HEK293 (cell line): Measurements from ENCODE around the gene IRX6.

Source experiments
- CTCF ChIA-PET: fragments of 350-600 bp; formaldehyde crosslinking; extraction: SDS; loops from one replicate; lab custom pipeline; 2021; ENCODE audit warnings: antibody characterized with exemption; lab: Yijun Ruan, JAX
- POLR2A ChIA-PET: fragments of 300-600 bp; formaldehyde crosslinking; extraction: SDS; loops from one replicate; lab custom pipeline; 2020; ENCODE audit warnings: antibody characterized with exemption, inconsistent platforms; lab: Yijun Ruan, JAX
- H3K27ac ChIP-seq: fragments of 200-500 bp; sonication (Bioruptor generic); 2 replicates; pipeline ENCODE4 v1.5.1; 2014; ENCODE audit warnings: low read depth, low read length, control low read depth, inconsistent platforms; ENCODE audit errors: extremely low read depth
- H3K36me3 ChIP-seq, 2 experiments: fragments of 200-500 bp in 1 of 2; sonication (Bioruptor generic) in 1 of 2; 1 replicate in 1 of 2; 2 replicates in 1 of 2; pipeline ENCODE4 v1.5.1; 2014 to 2017; ENCODE audit warnings: inconsistent platforms in 2 of 2, low read length in 2 of 2; ENCODE audit not compliant: control insufficient read depth in 2 of 2, insufficient read depth in 1 of 2
- H3K4me1 ChIP-seq: fragments of 200-500 bp; sonication (Bioruptor generic); 2 replicates; pipeline ENCODE4 v1.5.1; 2014; ENCODE audit warnings: mild to moderate bottlenecking, low read length, inconsistent platforms; ENCODE audit not compliant: control insufficient read depth, insufficient read depth
- H3K4me3 ChIP-seq: 2 replicates; pipeline ENCODE4 v1.5.1; 2011; ENCODE audit warnings: low read depth, mild to moderate bottlenecking, control low read depth, low read length, moderate library complexity
- H3K9me3 ChIP-seq: fragments of 200-500 bp; sonication (Bioruptor generic); 2 replicates; pipeline ENCODE4 v1.5.1; 2014; ENCODE audit warnings: low read depth, low read length, inconsistent platforms; ENCODE audit not compliant: control insufficient read depth, insufficient read depth
- ATF2 ChIP-seq: fragments of 450-650 bp; formaldehyde crosslinking; IDR thresholded peaks from 2 replicates; pipeline ENCODE4 v1.5.1; 2016; ENCODE audit warnings: missing biosample characterization, missing genetic modification characterization, low read depth
- EGR2 ChIP-seq: fragments of 450-650 bp; formaldehyde crosslinking; IDR thresholded peaks from 2 replicates; pipeline ENCODE4 v1.5.1; 2016; ENCODE audit warnings: low read depth, missing biosample characterization, missing genetic modification characterization
- PRDM6 ChIP-seq: fragments of 450-650 bp; formaldehyde crosslinking; IDR thresholded peaks from 2 replicates; pipeline ENCODE4 v1.5.1; 2017; ENCODE audit warnings: missing biosample characterization, missing genetic modification characterization
- REPIN1 ChIP-seq: fragments of 450-650 bp; formaldehyde crosslinking; IDR thresholded peaks from 2 replicates; pipeline ENCODE4 v1.5.1; 2017; ENCODE audit warnings: missing biosample characterization, missing genetic modification characterization, low read depth
- ZFP69B ChIP-seq: fragments of 450-650 bp; formaldehyde crosslinking; IDR thresholded peaks from 2 replicates; pipeline ENCODE4 v1.5.1; 2016; ENCODE audit warnings: missing biosample characterization, missing genetic modification characterization
- ZNF132 ChIP-seq: fragments of 450-650 bp; formaldehyde crosslinking; IDR thresholded peaks from 2 replicates; pipeline ENCODE4 v1.5.1; 2017; ENCODE audit warnings: missing biosample characterization, missing genetic modification characterization, borderline replicate concordance
- ZNF148 ChIP-seq: fragments of 450-650 bp; formaldehyde crosslinking; IDR thresholded peaks from 2 replicates; pipeline ENCODE4 v1.5.0; 2017; ENCODE audit warnings: missing biosample characterization, missing genetic modification characterization, borderline replicate concordance
- ZNF214 ChIP-seq: fragments of 450-650 bp; formaldehyde crosslinking; IDR thresholded peaks from 2 replicates; pipeline ENCODE4 v1.5.1; 2017; ENCODE audit warnings: missing biosample characterization, mild to moderate bottlenecking, missing genetic modification characterization, borderline replicate concordance
- ZNF280C ChIP-seq: fragments of 450-650 bp; formaldehyde crosslinking; IDR thresholded peaks from 2 replicates; pipeline ENCODE4 v1.5.1; 2016; ENCODE audit warnings: missing biosample characterization, missing genetic modification characterization
- ZNF302 ChIP-seq: fragments of 450-650 bp; formaldehyde crosslinking; IDR thresholded peaks from 2 replicates; pipeline ENCODE4 v1.5.1; 2016; ENCODE audit warnings: missing biosample characterization, missing genetic modification characterization, low read depth
- ZNF354C ChIP-seq: fragments of 450-650 bp; formaldehyde crosslinking; IDR thresholded peaks from 2 replicates; pipeline ENCODE4 v1.5.1; 2016; ENCODE audit warnings: missing biosample characterization, missing genetic modification characterization, low read depth, borderline replicate concordance
- ZNF518A ChIP-seq: fragments of 450-650 bp; formaldehyde crosslinking; conservative IDR thresholded peaks from 2 replicates; pipeline ENCODE4 v1.5.1; 2016; ENCODE audit warnings: low read depth, missing biosample characterization, missing genetic modification characterization
- ZNF580 ChIP-seq: fragments of 450-650 bp; formaldehyde crosslinking; IDR thresholded peaks from 2 replicates; pipeline ENCODE4 v1.5.1; 2016; ENCODE audit warnings: missing biosample characterization, missing genetic modification characterization
- ZNF610 ChIP-seq: fragments of 450-650 bp; formaldehyde crosslinking; IDR thresholded peaks from 2 replicates; pipeline ENCODE4 v1.5.1; 2016; ENCODE audit warnings: missing biosample characterization, missing genetic modification characterization, borderline replicate concordance
- ZNF621 ChIP-seq: fragments of 450-650 bp; formaldehyde crosslinking; IDR thresholded peaks from 2 replicates; pipeline ENCODE4 v1.5.1; 2017; ENCODE audit warnings: missing biosample characterization, missing genetic modification characterization
- ZNF623 ChIP-seq: fragments of 450-650 bp; formaldehyde crosslinking; IDR thresholded peaks from 2 replicates; pipeline ENCODE4 v1.5.1; 2016; ENCODE audit warnings: missing biosample characterization, missing genetic modification characterization
- ZNF704 ChIP-seq: fragments of 450-650 bp; formaldehyde crosslinking; IDR thresholded peaks from 2 replicates; pipeline ENCODE4 v1.5.1; 2016; ENCODE audit warnings: missing biosample characterization, missing genetic modification characterization
- ZNF776 ChIP-seq: fragments of 450-650 bp; formaldehyde crosslinking; IDR thresholded peaks from 2 replicates; pipeline ENCODE4 v1.5.0; 2017; ENCODE audit warnings: missing biosample characterization, missing genetic modification characterization, borderline replicate concordance

Gene IRX6

GRCh38 chr16:55338646-55339045, 14.6 kb downstream of the IRX6 start:
- CTCF ChIA-PET, result no interaction called here
- Histone ChIP-seq H3K4me3 (no peak overlapping the region), H3K4me1 (no peaks in the 10 kb centered on the region), H3K27ac (no peak overlapping the region)
- POLR2A ChIA-PET, result no interaction called here
- no peak for TF ChIP-seq ZNF704 (tag by site-specific recombination)
- no peak for TF ChIP-seq ATF2 (tag by site-specific recombination)
- TF ChIP-seq ZNF623 (tag by site-specific recombination), result no peak
- no peak for TF ChIP-seq ZNF610
- TF ChIP-seq PRDM6, result no peak
- no peak for TF ChIP-seq ZNF518A (tag by site-specific recombination)
- no peak for TF ChIP-seq ZNF148 (tag by site-specific recombination)
- no peak for TF ChIP-seq EGR2 (tag by site-specific recombination)
- no peak for TF ChIP-seq ZNF214 (tag by site-specific recombination)
- TF ChIP-seq ZNF621 (tag by site-specific recombination), result no peak
- no peak for TF ChIP-seq ZNF354C (tag by site-specific recombination)
- TF ChIP-seq ZNF280C (tag by site-specific recombination), result no peak
- no peak for TF ChIP-seq ZFP69B (tag by site-specific recombination)
- no peak for TF ChIP-seq REPIN1
- TF ChIP-seq ZNF580, result no peak
- TF ChIP-seq ZNF132, result no peak
- TF ChIP-seq ZNF776, result no peak
- TF ChIP-seq ZNF302, result no peak
- TF ChIP-seq, all 188 proteins: peak for 0
- no peaks in the 10 kb centered on the region for H3K36me3 ChIP-seq
- H3K9me3 ChIP-seq, result no peaks in the 10 kb centered on the region
